CD4-positive, alpha-beta T cell (primary cell): ENCODE results near the gene TMEM269. TPM values are rescaled to one million over a fixed set of nuclear protein-coding genes. Genes with fewer than 3 reads are reported as not detected.

Source experiments
- ATAC-seq: fragments of 200-7000 bp; cut with Tn5 transposase; one replicate; pipeline ENCODE4 v1.10.0; 2022; ENCODE audit warnings: mild to moderate bottlenecking; ENCODE audit not compliant: poor library complexity
- CTCF ChIA-PET: fragments of 350-600 bp; sonication (Branson Sonifier 250); formaldehyde crosslinking; loops from one replicate; lab custom pipeline; 2021; ENCODE audit warnings: antibody characterized with exemption, inconsistent platforms; lab: Charles Lee
- POLR2A ChIA-PET: fragments of 350-600 bp; sonication (Branson Sonifier 250); formaldehyde crosslinking; loops from one replicate; lab custom pipeline; 2021; ENCODE audit warnings: antibody characterized with exemption, inconsistent platforms; lab: Charles Lee
- DNase-seq, 14 experiments: peaks; one replicate each; pipeline ENCODE4 v3.0.0-alpha.2; 2013 to 2020; ENCODE audit warnings: mixed read lengths in 2 of 14
- H3K27ac ChIP-seq, 2 donors: one replicate each; pipeline versions ENCODE4 v1.5.1 to v1.7.0; 2013; ENCODE audit warnings: low read length in 2 of 2, low read depth in 1 of 2, mild to moderate bottlenecking in 1 of 2
- H3K27me3 ChIP-seq, 2 experiments: 1 replicate in 1 of 2; 2 replicates in 1 of 2; pipeline versions ENCODE4 v1.6.1 to v1.7.0; 2013; ENCODE audit warnings: low read length in 2 of 2, control low read depth in 1 of 2, mild to moderate bottlenecking in 1 of 2, moderate library complexity in 1 of 2; ENCODE audit not compliant: insufficient read depth in 2 of 2, control insufficient read depth in 1 of 2
- H3K36me3 ChIP-seq: one replicate; pipeline ENCODE4 v1.6.1; 2013; ENCODE audit warnings: low read length, control low read depth; ENCODE audit not compliant: insufficient read depth
- H3K4me1 ChIP-seq: one replicate; pipeline ENCODE4 v1.6.1; 2013; ENCODE audit warnings: low read length, control low read depth; ENCODE audit not compliant: insufficient read depth
- H3K4me3 ChIP-seq: one replicate; pipeline ENCODE4 v1.5.1; 2013; ENCODE audit warnings: mild to moderate bottlenecking, low read length, moderate library complexity
- H3K9me3 ChIP-seq, 2 experiments: 1 replicate in 1 of 2; 2 replicates in 1 of 2; pipeline versions ENCODE4 v1.6.1 to v1.7.0; 2013; ENCODE audit warnings: low read length in 2 of 2, mild to moderate bottlenecking in 2 of 2, control low read depth in 1 of 2, moderate library complexity in 1 of 2; ENCODE audit not compliant: control insufficient read depth in 1 of 2, insufficient read depth in 1 of 2
- H3K27ac Mint-ChIP-seq: one replicate; pipeline ENCODE4 v1.8.0; 2020; ENCODE audit warnings: mixed read lengths
- H3K27me3 Mint-ChIP-seq: one replicate; pipeline ENCODE4 v1.8.0; 2021; ENCODE audit warnings: mixed read lengths
- H3K36me3 Mint-ChIP-seq: one replicate; pipeline ENCODE4 v1.8.0; 2021; ENCODE audit warnings: low read depth, mixed read lengths
- H3K4me1 Mint-ChIP-seq: one replicate; pipeline ENCODE4 v1.8.0; 2021; ENCODE audit warnings: low read depth, mixed read lengths
- H3K4me3 Mint-ChIP-seq: one replicate; pipeline ENCODE4 v1.8.0; 2020; ENCODE audit warnings: mild to moderate bottlenecking, mixed read lengths
- H3K9me3 Mint-ChIP-seq: one replicate; pipeline ENCODE4 v1.8.0; 2020; ENCODE audit warnings: mixed read lengths
- intact Hi-C, 2 experiments: fragments of 100-400 bp; cut with DNase I in 1 of 2; cut with micrococcal nuclease in 1 of 2; formaldehyde crosslinking; loops; one replicate each; pipeline versions ENCODE4 v1.15.1 to v1.9.0; 2023 to 2025; cut with DNase I, micrococcal nuclease
- total RNA-seq, 174 experiments: library from RNA in 2 of 174; stranded (reverse) in 2 of 174; gene quantifications; one replicate each; pipeline ENCODE4 v1.2.3 and lab custom pipeline; 2021 to 2026
- TF ChIP-seq, protein P1 (sequence below): fragments of 200-600 bp; IDR thresholded peaks from one replicate; pipeline ENCODE4 v1.8.0; 2022; ENCODE audit warnings: antibody characterized with exemption, mild to moderate bottlenecking

Gene TMEM269
- total RNA-seq, 2 experiments from 2014 or later: 0.60 to 1.1 TPM

DNA sequence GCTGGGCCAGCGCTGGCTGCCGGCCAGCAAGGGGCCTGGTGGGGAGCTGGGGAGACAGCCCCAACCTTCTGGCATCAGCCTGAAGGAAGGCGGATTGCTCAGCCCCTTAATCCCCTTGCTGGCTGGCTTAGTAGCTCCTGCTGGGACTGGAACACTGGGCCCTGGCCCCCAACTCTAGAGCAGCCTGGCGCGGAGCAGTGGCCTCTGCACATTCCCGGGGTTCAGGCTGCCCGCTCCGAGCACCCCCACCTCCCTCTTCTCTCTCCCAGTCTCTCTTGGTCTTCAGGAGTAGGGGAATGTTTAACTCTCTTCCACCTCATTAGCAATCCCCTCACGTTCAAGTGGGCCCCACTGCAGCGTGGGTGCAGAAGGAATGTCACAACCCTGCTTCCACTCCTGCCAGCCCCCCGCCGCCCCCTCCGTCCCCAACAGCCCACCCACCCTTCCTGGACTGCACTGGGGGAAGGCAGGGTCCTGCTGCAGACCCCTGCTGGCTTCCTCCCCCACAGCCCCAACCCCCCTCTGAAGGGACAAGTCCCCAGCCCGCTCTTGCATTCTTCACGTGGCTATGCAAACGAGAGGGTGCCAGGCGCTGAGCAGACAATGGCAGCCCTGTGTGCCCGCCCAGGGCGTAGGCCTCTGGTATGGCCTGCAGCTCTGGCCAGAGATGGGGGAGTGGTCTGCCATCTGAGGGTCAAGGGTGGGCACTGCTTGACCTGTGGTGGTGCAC, 43.8 kb upstream of the TMEM269 start:
- no peak for ATAC-seq
- TF ChIP-seq, protein P1, sequence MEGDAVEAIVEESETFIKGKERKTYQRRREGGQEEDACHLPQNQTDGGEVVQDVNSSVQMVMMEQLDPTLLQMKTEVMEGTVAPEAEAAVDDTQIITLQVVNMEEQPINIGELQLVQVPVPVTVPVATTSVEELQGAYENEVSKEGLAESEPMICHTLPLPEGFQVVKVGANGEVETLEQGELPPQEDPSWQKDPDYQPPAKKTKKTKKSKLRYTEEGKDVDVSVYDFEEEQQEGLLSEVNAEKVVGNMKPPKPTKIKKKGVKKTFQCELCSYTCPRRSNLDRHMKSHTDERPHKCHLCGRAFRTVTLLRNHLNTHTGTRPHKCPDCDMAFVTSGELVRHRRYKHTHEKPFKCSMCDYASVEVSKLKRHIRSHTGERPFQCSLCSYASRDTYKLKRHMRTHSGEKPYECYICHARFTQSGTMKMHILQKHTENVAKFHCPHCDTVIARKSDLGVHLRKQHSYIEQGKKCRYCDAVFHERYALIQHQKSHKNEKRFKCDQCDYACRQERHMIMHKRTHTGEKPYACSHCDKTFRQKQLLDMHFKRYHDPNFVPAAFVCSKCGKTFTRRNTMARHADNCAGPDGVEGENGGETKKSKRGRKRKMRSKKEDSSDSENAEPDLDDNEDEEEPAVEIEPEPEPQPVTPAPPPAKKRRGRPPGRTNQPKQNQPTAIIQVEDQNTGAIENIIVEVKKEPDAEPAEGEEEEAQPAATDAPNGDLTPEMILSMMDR: no peak

GRCh38 chr1:42741706-42742105, 43.1 kb upstream of the TMEM269 start:
- no peaks in the 10 kb centered on the region for H3K9me3 ChIP-seq
- Mint-ChIP-seq H3K27ac (no peak overlapping the region), H3K9me3 (no peaks in the 10 kb centered on the region), H3K36me3 (peaks cover 17% of the 10 kb centered on the region), H3K4me1 (peaks cover 7% of the 10 kb centered on the region), H3K27me3 (no peaks in the 10 kb centered on the region), H3K4me3 (no peak overlapping the region)
- ATAC-seq (no peak), DNase-seq (no peak)
- H3K4me3 ChIP-seq: no peak overlapping the region
- CTCF ChIA-PET: no interaction called here
- POLR2A ChIA-PET: no interaction called here
- peaks cover 7% of the 10 kb centered on the region for H3K4me1 ChIP-seq
- TF ChIP-seq, protein P1: no peak
- intact Hi-C loops: no loop called here
- peaks cover 5% of the 10 kb centered on the region for H3K36me3 ChIP-seq
- H3K27me3 ChIP-seq: no peaks in the 10 kb centered on the region
- H3K27ac ChIP-seq: no peak overlapping the region

More for the DNA sequence above, 43.8 kb upstream of the TMEM269 start:
- Histone ChIP-seq H3K36me3 (no peaks in the 10 kb centered on the region), H3K27me3 (no peaks in the 10 kb centered on the region), H3K27ac (no peak overlapping the region), H3K9me3 (no peaks in the 10 kb centered on the region), H3K4me1 (peaks cover 7% of the 10 kb centered on the region), H3K4me3 (no peak overlapping the region)
- DNase-seq: no peak
- Mint-ChIP-seq H3K4me3 (no peak overlapping the region), H3K4me1 (peaks cover 9% of the 10 kb centered on the region), H3K9me3 (no peaks in the 10 kb centered on the region), H3K27me3 (no peaks in the 10 kb centered on the region), H3K27ac (no peak overlapping the region), H3K36me3 (peaks cover 11% of the 10 kb centered on the region)
- POLR2A ChIA-PET: no interaction called here
- CTCF ChIA-PET: interaction anchor here (1.2 kb wide), 1 partner anchor 16 kb away, joined by 3 read pairs; no protein-coding TSS in a partner anchor
- intact Hi-C loops: no loop called here

DNA sequence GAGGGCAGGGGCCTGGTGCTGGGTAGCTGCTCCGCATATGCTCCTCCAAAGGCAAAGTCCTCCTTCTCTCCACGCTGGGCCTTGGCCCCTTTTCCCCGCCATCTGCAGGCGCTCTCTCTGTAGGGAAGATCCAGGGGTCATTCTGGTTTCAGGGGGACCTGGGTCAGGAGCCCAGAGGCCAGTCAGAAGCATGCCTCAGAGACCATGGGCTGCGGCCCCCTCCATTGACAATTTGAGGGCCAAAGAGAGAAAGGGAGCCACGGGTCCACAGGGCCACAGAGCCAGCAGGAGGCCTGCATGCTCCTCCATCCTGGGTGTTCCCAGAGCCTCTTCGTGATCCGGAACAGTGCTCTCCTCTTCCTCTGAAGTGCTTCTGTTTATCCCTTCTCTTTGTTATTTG, 42.6 kb upstream of the TMEM269 start:
- Histone ChIP-seq H3K27me3 (no peaks in the 10 kb centered on the region), H3K36me3 (peaks cover 9% of the 10 kb centered on the region), H3K27ac (no peak overlapping the region), H3K9me3 (no peaks in the 10 kb centered on the region), H3K4me3 (no peak overlapping the region), H3K4me1 (peaks cover 3% of the 10 kb centered on the region)
- Mint-ChIP-seq H3K36me3 (peaks cover 22% of the 10 kb centered on the region), H3K4me1 (peaks cover 3% of the 10 kb centered on the region), H3K27me3 (no peaks in the 10 kb centered on the region), H3K27ac (no peak overlapping the region), H3K4me3 (no peak overlapping the region), H3K9me3 (no peaks in the 10 kb centered on the region)
- no peak for DNase-seq
- TF ChIP-seq, protein P1: no peak
- ChIA-PET CTCF (no interaction called here), POLR2A (no interaction called here)
- intact Hi-C loops: no loop called here
- ATAC-seq: no peak
